ENCODE results near the gene ADAM20. TPM values are rescaled to one million over a fixed set of nuclear protein-coding genes. Genes with fewer than 3 reads are reported as not detected.

ADAM20 gene
- total and polyA plus RNA-seq, 2 experiments from 2014 or later = 0.30 TPM; not detected in 1

GRCh38 chr14:70567791-70568190 lies 33.0 kb upstream of the ADAM20 start:
- Histone ChIP-seq H3K9me2 (replicated peaks; ENCODE audit: insufficient read depth) (no peaks in the 10 kb centered on the region), H4K20me1 (ENCODE audit: insufficient read depth, poor library complexity, severe bottlenecking) (no peaks in the 10 kb centered on the region), H3K27ac (no peak overlapping the region), H3K4me3 (no peak overlapping the region), H3K36me3 (replicated peaks; ENCODE audit: insufficient read depth, low read depth) (peaks cover 4% of the 10 kb centered on the region), H2AFZ (no peak overlapping the region), H3K4me1 (ENCODE audit: insufficient read depth) (no peaks in the 10 kb centered on the region), H3K4me2 (no peak overlapping the region), H3K79me2 (peaks cover 2% of the 10 kb centered on the region), H3K9me3 (ENCODE audit: low read depth) (no peaks in the 10 kb centered on the region), H3K27me3 (no peaks in the 10 kb centered on the region)
- WGBS (ENCODE audit: low lambda C conversion rate, missing lambda C conversion rate) = 71% methylated on average over 2 of the region's 2 CpGs
- DNase-seq (ENCODE audit: low spot score) = peak; percentile 28
- TF ChIP-seq CTCF (IDR thresholded peaks at IDR 0.05; ENCODE audit: poor library complexity) = peak; percentile 34
- TF ChIP-seq EZH2 (IDR thresholded peaks at IDR 0.05; ENCODE audit: borderline replicate concordance) = no peak

- H2AFZ ChIP-seq = no peak overlapping the region
- H3K4me2 ChIP-seq = no peak overlapping the region
- H4K20me1 ChIP-seq (ENCODE audit: insufficient read depth, poor library complexity, severe bottlenecking) = no peaks in the 10 kb centered on the region
- no peaks in the 10 kb centered on the region for H3K79me2 ChIP-seq
- DNase-seq (ENCODE audit: low spot score) = no peak
- H3K27ac ChIP-seq = no peak overlapping the region
- 100% methylated on average over 1 of the region's 1 CpG for WGBS (ENCODE audit: low lambda C conversion rate, missing lambda C conversion rate)
- no peaks in the 10 kb centered on the region for H3K9me3 ChIP-seq (ENCODE audit: low read depth)
- no peaks in the 10 kb centered on the region for H3K9me2 ChIP-seq (replicated peaks; ENCODE audit: insufficient read depth)
- H3K4me1 ChIP-seq (ENCODE audit: insufficient read depth) = no peaks in the 10 kb centered on the region
- TF ChIP-seq CTCF (IDR thresholded peaks at IDR 0.05; ENCODE audit: poor library complexity) (no peak), EZH2phosphoT487 (IDR thresholded peaks at IDR 0.05; ENCODE audit: low read depth, severe bottlenecking, unreplicated experiment) (no peak), EZH2 (IDR thresholded peaks at IDR 0.05; ENCODE audit: borderline replicate concordance) (no peak)
- H3K27me3 ChIP-seq = no peaks in the 10 kb centered on the region
- H3K36me3 ChIP-seq (replicated peaks; ENCODE audit: insufficient read depth, low read depth) = no peaks in the 10 kb centered on the region
- H3K4me3 ChIP-seq = no peak overlapping the region
Observed at GRCh38 chr14:70563869-70564268, 29.1 kb upstream of the ADAM20 start.

GRCh38 chr14:70563417-70563816 lies 28.6 kb upstream of the ADAM20 start:
- H3K27me3 ChIP-seq = no peaks in the 10 kb centered on the region
- no peak overlapping the region for H3K4me2 ChIP-seq
- H3K4me1 ChIP-seq (ENCODE audit: insufficient read depth) = no peaks in the 10 kb centered on the region
- H3K4me3 ChIP-seq = no peak overlapping the region
- no peaks in the 10 kb centered on the region for H3K79me2 ChIP-seq
- no peaks in the 10 kb centered on the region for H4K20me1 ChIP-seq (ENCODE audit: insufficient read depth, poor library complexity, severe bottlenecking)
- no peak for TF ChIP-seq CTCF (IDR thresholded peaks at IDR 0.05; ENCODE audit: poor library complexity)
- no peak for TF ChIP-seq EZH2phosphoT487 (IDR thresholded peaks at IDR 0.05; ENCODE audit: low read depth, severe bottlenecking, unreplicated experiment)
- TF ChIP-seq EZH2 (IDR thresholded peaks at IDR 0.05; ENCODE audit: borderline replicate concordance) = no peak
- H3K9me2 ChIP-seq (replicated peaks; ENCODE audit: insufficient read depth) = no peaks in the 10 kb centered on the region
- DNase-seq (ENCODE audit: low spot score) = no peak
- no peak overlapping the region for H2AFZ ChIP-seq
- H3K27ac ChIP-seq = no peak overlapping the region
- 99% methylated on average over 4 of the region's 4 CpGs for WGBS (ENCODE audit: low lambda C conversion rate, missing lambda C conversion rate)
- H3K36me3 ChIP-seq (replicated peaks; ENCODE audit: insufficient read depth, low read depth) = no peaks in the 10 kb centered on the region
- H3K9me3 ChIP-seq (ENCODE audit: low read depth) = no peaks in the 10 kb centered on the region

- H3K4me3 ChIP-seq = no peak overlapping the region
- H3K9me3 ChIP-seq (ENCODE audit: low read depth) = no peaks in the 10 kb centered on the region
- DNase-seq (ENCODE audit: low spot score) = no peak
- H2AFZ ChIP-seq = no peak overlapping the region
- no peaks in the 10 kb centered on the region for H3K4me1 ChIP-seq (ENCODE audit: insufficient read depth)
- H3K4me2 ChIP-seq = no peak overlapping the region
- H3K9me2 ChIP-seq (replicated peaks; ENCODE audit: insufficient read depth) = no peaks in the 10 kb centered on the region
- no peaks in the 10 kb centered on the region for H3K79me2 ChIP-seq
- TF ChIP-seq EZH2 (IDR thresholded peaks at IDR 0.05; ENCODE audit: borderline replicate concordance) = no peak
- no peak for TF ChIP-seq CTCF (IDR thresholded peaks at IDR 0.05; ENCODE audit: poor library complexity)
- H4K20me1 ChIP-seq (ENCODE audit: insufficient read depth, poor library complexity, severe bottlenecking) = no peaks in the 10 kb centered on the region
- H3K27me3 ChIP-seq = no peaks in the 10 kb centered on the region
- H3K27ac ChIP-seq = no peak overlapping the region
- H3K36me3 ChIP-seq (replicated peaks; ENCODE audit: insufficient read depth, low read depth) = no peaks in the 10 kb centered on the region
Observed at GRCh38 chr14:70558356-70558755, 23.6 kb upstream of the ADAM20 start.

Data from hepatocyte (in vitro differentiated cells).